ENCODE data around the gene TSPEAR.

DNA sequence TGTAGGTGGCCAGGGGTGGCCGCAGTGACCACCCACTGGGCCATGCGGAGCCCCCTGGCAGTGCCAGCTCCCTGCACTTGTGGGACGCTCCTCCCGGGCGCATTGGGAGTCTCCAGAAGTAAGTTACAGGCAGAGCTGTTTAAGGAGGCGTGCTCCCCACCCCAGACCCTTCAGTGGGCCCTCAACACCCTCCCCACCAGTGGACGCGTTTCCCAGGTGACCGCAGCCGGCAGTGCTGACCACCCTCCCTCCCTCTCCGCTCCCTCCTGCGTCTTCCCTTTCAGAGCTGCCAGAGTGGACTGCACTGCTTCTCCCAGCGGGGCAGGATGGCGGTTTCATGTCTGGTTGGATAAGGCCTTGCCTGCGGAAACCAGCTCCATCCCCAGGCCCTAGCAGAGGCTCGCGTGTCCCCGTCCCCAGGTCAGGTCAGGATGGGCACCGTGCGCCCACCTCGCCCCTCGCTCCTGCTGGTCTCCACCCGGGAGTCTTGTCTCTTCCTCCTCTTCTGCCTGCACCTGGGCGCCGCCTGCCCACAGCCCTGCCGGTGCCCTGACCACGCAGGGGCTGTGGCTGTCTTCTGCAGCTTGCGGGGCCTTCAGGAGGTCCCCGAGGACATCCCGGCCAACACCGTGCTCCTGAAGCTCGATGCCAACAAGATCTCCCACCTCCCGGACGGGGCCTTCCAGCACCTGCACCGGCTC is 255.0 kb downstream of the TSPEAR start:
- TF ChIP-seq, protein P1, sequence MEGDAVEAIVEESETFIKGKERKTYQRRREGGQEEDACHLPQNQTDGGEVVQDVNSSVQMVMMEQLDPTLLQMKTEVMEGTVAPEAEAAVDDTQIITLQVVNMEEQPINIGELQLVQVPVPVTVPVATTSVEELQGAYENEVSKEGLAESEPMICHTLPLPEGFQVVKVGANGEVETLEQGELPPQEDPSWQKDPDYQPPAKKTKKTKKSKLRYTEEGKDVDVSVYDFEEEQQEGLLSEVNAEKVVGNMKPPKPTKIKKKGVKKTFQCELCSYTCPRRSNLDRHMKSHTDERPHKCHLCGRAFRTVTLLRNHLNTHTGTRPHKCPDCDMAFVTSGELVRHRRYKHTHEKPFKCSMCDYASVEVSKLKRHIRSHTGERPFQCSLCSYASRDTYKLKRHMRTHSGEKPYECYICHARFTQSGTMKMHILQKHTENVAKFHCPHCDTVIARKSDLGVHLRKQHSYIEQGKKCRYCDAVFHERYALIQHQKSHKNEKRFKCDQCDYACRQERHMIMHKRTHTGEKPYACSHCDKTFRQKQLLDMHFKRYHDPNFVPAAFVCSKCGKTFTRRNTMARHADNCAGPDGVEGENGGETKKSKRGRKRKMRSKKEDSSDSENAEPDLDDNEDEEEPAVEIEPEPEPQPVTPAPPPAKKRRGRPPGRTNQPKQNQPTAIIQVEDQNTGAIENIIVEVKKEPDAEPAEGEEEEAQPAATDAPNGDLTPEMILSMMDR (IDR thresholded peaks at IDR 0.05; ENCODE audit: low read depth, low read length, poor library complexity, severe bottlenecking) = no peak
- TF ChIP-seq EZH2phosphoT487 (IDR thresholded peaks at IDR 0.05; ENCODE audit: borderline replicate concordance, low read length) = no peak

All from DOHH2 (cell line).